Adrenal gland (tissue), 5 donors: ENCODE data around the gene LLGL2.

Source experiments
- POLR2A ChIP-seq, 2 donors: fragments of 450-650 bp; IDR thresholded peaks; one replicate each; pipeline ENCODE4 v1.6.1; 2017; ENCODE audit warnings: antibody characterized with exemption in 2 of 2, mild to moderate bottlenecking in 2 of 2, moderate library complexity in 1 of 2
- TF ChIP-seq, protein P1 (sequence below), 6 experiments: fragments of 450-650 bp in 4 of 6; fragments of 200-600 bp in 2 of 6; sonication (generic) in 1 of 6; IDR thresholded peaks; 1 replicate in 5 of 6; 2 replicates in 1 of 6; pipeline versions ENCODE4 v1.5.1 to v1.8.0; 2016 to 2021; ENCODE audit warnings: antibody characterized with exemption in 6 of 6, mild to moderate bottlenecking in 2 of 6, moderate library complexity in 1 of 6
- donor health status: DM: no; HTN: no; CAD: no.

DNA sequence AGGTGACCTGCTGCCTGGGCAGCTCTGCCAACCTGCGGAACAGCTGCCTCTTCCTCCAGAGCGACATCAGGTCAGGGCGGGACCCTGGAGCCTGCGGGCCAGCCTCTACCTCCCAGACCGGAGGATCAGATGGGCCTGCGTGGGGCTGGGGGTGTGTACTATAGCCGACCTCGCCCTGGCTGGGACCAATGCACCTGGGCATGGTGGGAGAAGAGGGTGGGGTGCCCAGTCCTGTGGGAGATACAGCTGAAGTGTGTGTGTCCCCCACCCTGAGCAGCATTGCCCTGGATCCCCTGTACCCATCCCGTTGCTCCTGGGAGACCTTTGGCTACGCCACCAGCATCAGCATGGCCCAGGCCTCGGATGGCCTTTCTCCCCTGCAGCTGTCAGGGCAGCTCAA is 29.5 kb upstream of the LLGL2 start:
- TF ChIP-seq, protein P1, sequence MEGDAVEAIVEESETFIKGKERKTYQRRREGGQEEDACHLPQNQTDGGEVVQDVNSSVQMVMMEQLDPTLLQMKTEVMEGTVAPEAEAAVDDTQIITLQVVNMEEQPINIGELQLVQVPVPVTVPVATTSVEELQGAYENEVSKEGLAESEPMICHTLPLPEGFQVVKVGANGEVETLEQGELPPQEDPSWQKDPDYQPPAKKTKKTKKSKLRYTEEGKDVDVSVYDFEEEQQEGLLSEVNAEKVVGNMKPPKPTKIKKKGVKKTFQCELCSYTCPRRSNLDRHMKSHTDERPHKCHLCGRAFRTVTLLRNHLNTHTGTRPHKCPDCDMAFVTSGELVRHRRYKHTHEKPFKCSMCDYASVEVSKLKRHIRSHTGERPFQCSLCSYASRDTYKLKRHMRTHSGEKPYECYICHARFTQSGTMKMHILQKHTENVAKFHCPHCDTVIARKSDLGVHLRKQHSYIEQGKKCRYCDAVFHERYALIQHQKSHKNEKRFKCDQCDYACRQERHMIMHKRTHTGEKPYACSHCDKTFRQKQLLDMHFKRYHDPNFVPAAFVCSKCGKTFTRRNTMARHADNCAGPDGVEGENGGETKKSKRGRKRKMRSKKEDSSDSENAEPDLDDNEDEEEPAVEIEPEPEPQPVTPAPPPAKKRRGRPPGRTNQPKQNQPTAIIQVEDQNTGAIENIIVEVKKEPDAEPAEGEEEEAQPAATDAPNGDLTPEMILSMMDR (IDR thresholded peaks at IDR 0.05): no peak
- TF ChIP-seq POLR2A (IDR thresholded peaks at IDR 0.05): no peak
